ENCODE measurements around the gene CYP4F12.

The CYP4F12 gene

DNA sequence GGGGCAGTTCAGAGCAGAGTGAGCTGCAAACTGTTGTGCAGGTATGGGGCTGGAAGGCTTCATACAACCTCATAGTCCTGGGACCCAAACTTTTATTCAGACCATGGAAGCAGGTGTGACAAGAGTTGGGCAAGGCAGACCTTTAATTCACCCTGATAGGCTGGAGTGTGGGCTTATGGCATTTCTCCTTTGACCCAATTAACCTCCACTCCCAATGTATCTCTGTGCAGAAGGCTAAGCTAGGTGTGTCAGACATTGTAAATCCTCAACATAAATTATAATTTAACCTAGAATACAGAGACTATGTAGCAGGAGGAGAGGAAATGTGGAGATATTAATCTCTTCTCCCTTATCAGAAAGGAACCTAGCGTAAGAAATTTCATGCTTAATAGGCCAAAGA lies 42.8 kb downstream of the CYP4F12 start:
- no peak for DNase-seq

DNA sequence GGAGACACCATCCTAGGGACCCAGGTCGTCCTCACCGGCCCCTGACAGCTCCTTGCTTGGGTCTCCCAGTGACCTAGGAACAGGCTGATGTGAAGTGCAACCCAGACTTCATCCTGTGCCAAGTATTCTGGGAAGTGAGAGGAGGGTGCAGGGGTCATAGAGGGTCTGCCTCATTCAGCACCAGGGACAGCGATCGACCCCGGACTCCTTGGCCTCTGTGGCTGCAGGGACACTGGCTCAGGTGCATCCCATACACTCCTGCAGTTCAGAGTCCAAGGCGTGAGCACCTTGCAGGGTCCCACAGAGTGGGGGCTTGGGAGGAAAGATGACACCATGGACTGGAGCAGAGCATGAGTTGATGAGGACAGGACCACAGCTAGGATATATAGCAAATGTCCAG lies 44.9 kb downstream of the CYP4F12 start:
- DNase-seq, result no peak

DNA sequence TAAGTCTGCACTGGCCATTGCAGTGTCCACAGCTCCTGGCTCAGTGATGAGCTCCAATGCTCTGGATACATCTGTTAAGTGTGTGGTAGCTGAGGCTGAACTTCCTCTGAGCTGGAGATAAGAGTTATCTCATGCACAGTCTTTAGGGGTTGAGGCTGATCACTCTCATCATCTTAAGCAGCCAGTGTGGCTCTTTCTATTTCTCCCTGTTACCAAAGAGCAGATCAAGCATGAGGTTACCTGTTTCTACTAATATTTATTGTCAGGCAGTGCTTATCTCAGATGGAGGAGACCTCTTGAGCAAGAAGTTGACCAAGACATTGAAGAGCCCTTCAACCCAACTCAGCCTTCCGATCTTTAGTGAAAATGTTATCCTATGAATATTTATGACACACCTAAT lies 48.4 kb downstream of the CYP4F12 start:
- no peak for DNase-seq

DNA sequence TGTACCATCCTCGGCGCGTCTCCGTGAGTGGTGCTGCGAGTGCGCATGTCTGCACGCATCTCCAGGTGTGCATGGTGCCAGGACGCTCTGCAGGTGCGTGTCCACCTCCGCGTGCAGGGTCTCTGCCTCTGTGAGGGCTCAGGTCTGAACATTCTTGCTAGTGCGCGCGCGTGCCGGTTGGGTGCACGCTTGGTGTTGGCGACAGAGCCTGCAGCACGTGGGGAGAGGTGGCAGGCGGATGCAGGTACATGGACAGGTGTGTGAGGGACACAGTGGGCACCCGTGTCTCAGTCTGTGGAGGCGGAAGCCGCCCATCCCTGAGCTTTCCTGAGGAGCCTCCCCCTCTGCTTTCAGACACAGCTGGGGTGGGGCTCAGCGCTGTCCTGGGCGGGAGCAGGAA lies 50.1 kb downstream of the CYP4F12 start:
- DNase-seq, result no peak

DNA sequence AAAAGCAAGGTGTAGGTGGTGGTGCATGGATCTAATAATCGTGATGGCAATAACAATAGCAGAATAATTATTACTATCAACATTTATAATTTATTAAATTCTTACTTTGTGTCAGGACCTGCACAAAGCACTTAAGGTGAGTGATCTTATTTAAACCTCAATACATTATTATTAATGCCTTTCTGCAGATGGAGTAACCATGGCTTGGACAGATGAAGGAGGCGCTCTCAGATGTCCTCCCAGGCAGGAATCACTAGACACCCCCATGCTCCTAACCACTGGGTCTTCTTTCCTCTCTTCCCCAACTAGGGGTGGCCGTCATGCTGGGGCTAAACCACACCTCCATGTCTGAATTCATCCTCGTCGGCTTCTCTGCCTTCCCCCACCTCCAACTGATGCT lies 54.8 kb downstream of the CYP4F12 start, which contains the start of gene OR10H2:
Gene OR10H2, plus strand, starts transcription at position 301 of the 400 bp plus-strand sequence. Its CDS starts 20 bp downstream, at position 321.
- DNase-seq, result no peak

DNA sequence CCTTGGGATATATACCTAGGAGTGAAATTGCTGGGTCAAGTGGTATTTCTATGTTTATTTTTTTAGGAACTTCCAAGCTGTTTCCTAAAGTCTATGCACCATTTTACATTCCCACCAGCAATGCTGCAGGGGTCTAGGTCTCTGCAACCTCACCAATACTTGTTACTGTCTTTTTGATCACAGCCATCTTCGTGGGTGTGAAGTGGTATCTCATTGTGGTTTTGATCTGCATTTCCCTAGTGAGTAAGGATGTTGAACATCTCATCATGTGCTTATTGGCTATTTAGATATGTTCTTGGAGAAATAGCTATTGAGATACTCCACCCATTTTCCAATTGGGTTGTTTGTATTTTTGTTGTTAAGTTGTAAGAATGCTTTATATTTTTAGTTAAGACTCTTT lies 57.7 kb downstream of the CYP4F12 start:
- no peak for DNase-seq

DNA sequence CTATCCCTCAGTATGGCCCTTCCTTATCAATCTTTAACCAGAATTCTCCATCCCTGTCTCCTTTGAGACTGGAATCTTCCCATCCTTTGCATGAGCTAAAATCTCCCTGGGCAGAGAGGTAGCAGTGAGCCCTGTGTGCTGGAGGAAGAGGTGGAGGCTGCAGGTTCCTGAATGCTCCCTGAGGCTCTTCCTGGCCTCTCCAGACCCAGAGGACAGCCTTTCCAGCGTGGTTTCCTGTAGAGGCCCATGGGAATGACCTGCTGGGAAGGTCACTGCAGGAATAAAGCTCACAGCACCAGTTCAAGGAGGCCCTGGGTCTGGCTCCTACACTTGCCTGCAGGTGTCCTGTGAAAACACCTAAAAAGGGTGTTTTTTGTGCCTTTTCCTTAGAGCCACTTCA lies 59.5 kb downstream of the CYP4F12 start:
- DNase-seq, result no peak

DNA sequence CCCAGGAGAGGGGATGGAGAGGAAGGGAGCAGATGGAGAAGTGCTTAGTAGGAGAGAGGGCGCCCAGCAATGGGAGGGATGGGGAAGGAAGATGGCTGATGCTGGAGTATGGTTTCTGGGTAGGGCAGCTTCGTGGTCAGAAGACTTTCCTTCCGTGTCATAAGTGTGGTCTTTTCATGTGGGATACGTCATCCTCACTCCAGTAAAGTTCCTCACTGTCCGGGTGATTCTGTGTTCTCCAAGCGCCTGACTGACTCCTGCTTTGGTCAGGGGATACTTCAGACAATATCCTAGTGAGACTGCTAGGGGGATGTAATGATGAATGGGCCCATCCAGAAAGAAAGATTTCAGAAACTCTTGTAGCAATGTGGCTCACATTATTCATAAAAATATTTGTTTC lies 61.0 kb downstream of the CYP4F12 start:
- DNase-seq, result no peak

DNA sequence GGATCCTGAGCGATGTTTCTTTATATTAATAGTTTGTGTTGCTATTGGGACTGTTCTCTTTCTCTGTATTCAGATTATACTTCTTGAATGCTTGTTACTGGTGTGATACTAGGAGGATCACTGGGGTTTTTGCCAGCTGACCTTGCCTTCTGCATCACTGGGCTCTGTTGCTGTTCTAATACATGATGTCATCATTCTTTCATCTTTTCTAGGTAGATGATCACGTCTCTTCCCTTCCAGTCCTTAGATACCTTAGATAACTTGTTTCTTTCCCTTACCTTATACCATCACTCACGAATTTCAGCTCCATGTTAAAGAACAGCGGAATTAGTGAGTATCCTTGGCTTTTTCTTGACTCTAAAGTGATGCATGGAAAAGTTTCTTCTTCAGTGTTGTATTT lies 64.8 kb downstream of the CYP4F12 start, which contains the start of gene OR10H3:
Gene OR10H3, plus strand, starts transcription at position 264 of the 400 bp plus-strand sequence. CDS start 3,408 bp downstream, outside the sequence.
- no peak for DNase-seq

DNA sequence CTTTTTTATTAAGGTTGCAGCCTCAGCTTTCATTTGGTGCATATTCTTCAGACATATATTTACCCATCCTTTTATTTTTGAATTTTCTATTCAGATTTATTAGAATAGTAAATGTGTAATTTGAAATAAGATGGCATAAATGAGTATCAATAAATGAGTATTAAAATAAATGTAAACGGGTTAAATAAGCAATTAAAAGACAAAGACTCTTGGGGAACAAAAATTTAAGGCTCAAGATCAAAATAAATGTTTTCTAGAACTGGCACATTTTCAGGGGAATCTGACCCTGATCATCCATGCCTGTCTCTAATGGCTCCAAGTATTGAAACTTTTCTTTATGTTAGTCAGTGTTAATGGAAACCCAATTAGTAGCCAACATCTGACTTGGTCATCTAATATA lies 67.9 kb downstream of the CYP4F12 start:
- no peak for DNase-seq

All from GOT3 (cell line).